Measurements from ENCODE around the gene CEP112. TPM values are rescaled to one million over a fixed set of nuclear protein-coding genes. Genes with fewer than 3 reads are reported as not detected.

The CEP112 gene
- total and polyA plus RNA-seq, 2 of the 8 experiments (the other 6 are each of a cell fraction or from before 2014, with no cell fraction given) = 0.62 to 3.1 TPM

DNA sequence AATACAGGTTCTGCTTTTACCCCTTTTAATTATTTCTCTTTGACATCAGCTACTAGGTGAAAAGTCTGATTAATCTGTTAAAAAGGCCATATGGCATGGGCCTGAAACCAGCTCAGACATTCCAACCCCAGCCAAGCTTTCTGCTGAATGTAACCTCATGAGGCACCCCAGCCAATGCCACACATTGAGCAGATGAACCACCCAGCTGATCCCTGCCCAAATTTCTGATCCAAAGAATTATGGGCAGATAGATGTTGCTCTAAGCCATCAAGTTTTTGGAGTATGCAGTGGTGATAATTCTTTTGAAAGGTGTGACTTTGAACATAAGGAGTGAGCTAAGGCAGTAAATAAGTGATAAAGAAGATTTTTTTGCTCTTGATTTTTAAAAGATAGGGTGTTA, 452.9 kb downstream of the CEP112 start:
- DNase-seq (ENCODE audit: low read depth in 1 of 2, low spot score in 2 of 2) = no peak
- no peaks in the 10 kb centered on the region for H3K79me2 ChIP-seq (ENCODE audit: control insufficient read depth in 1 of 2, insufficient read depth in 2 of 2, low read length in 2 of 2)
- H3K14ac ChIP-seq (ENCODE audit: insufficient read length) = no peak overlapping the region
- no peak overlapping the region for H2BK15ac ChIP-seq (ENCODE audit: low read length)
- no peak overlapping the region for H2BK12ac ChIP-seq (ENCODE audit: low read depth, low read length)
- no peak for FAIRE-seq
- no peak overlapping the region for H4K91ac ChIP-seq (replicated peaks; ENCODE audit: insufficient read length, low read length)
- H3K4me2 ChIP-seq (ENCODE audit: insufficient read depth in 1 of 2, low read depth in 2 of 2, low read length in 2 of 2) = no peak overlapping the region
- H3K23ac ChIP-seq (ENCODE audit: insufficient read length) = no peak overlapping the region
- H2BK5ac ChIP-seq (ENCODE audit: low read depth, low read length) = no peak overlapping the region
- H3K4me1 ChIP-seq (replicated peaks in 1 of 4; ENCODE audit: control insufficient read depth in 3 of 4, insufficient read depth in 4 of 4, low read length in 3 of 4) = peaks cover 0 to 6% (median 4%) of the 10 kb centered on the region in 4 experiments; a peak in 3 of 7 replicates
- no peak overlapping the region for H2AFZ ChIP-seq (ENCODE audit: low read length)
- ChIA-PET POLR2A (ENCODE audit: partially characterized antibody) (no interaction called here), CTCF (ENCODE audit: partially characterized antibody) (interaction anchor here (1.2 to 1.6 kb wide), 3 partner anchors 52 to 58 kb away, joined by 3 to 7 read pairs (median 4); no protein-coding TSS in a partner anchor)
- no peaks in the 10 kb centered on the region for H3K23me2 ChIP-seq (ENCODE audit: low read depth, low read length)
- H3K18ac ChIP-seq (ENCODE audit: extremely low read depth, low read length) = no peak overlapping the region
- no peaks in the 10 kb centered on the region for H3K79me1 ChIP-seq (ENCODE audit: low read depth, low read length)
- H2BK120ac ChIP-seq (replicated peaks; ENCODE audit: low read depth, low read length) = no peak overlapping the region
- no peak overlapping the region for H3K56ac ChIP-seq (replicated peaks; ENCODE audit: insufficient read length, low read depth, low read length)
- H3K27ac ChIP-seq (ENCODE audit: low read depth, low read length) = no peak overlapping the region
- no peak overlapping the region for H4K5ac ChIP-seq (ENCODE audit: insufficient read length, low read depth, low read length)
- H4K20me1 ChIP-seq (replicated peaks in 1 of 2; ENCODE audit: control insufficient read depth in 1 of 2, insufficient read depth in 2 of 2, low read length in 2 of 2) = no peaks in the 10 kb centered on the region
- no peak overlapping the region for H3K4me3 ChIP-seq (ENCODE audit: extremely low read depth in 1 of 4, insufficient read depth in 2 of 4, low read depth in 3 of 4, low read length in 4 of 4)
- no peaks in the 10 kb centered on the region for H3K9me3 ChIP-seq (ENCODE audit: insufficient read depth in 2 of 2, low read depth in 1 of 2, low read length in 1 of 2)
- H3K4ac ChIP-seq (replicated peaks; ENCODE audit: insufficient read length, low read depth, low read length) = no peak overlapping the region
- TF ChIP-seq PHF8 (conservative IDR thresholded peaks at IDR 0.05; ENCODE audit: low read depth, low read length) = no peak
- TF ChIP-seq MAFK (IDR thresholded peaks at IDR 0.05; ENCODE audit: low read depth, low read length) = no peak
- TF ChIP-seq JUN (IDR thresholded peaks at IDR 0.05; ENCODE audit: low read depth, low read length) = no peak
- TF ChIP-seq EZH2 (IDR thresholded peaks at IDR 0.05; ENCODE audit: low read depth, low read length, severe bottlenecking) = no peak
- TF ChIP-seq, protein P1, sequence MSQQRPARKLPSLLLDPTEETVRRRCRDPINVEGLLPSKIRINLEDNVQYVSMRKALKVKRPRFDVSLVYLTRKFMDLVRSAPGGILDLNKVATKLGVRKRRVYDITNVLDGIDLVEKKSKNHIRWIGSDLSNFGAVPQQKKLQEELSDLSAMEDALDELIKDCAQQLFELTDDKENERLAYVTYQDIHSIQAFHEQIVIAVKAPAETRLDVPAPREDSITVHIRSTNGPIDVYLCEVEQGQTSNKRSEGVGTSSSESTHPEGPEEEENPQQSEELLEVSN (IDR thresholded peaks at IDR 0.05) = no peak
- no peak for TF ChIP-seq ASH2L (IDR thresholded peaks at IDR 0.05; ENCODE audit: low read length)
- TF ChIP-seq BRCA1 (IDR thresholded peaks at IDR 0.05; ENCODE audit: low read depth, low read length) = no peak
- TF ChIP-seq BCL11A (IDR thresholded peaks at IDR 0.05; ENCODE audit: low read depth in 2 of 2, low read length in 2 of 2) = no peak
- TF ChIP-seq, protein P2, sequence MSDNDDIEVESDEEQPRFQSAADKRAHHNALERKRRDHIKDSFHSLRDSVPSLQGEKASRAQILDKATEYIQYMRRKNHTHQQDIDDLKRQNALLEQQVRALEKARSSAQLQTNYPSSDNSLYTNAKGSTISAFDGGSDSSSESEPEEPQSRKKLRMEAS (IDR thresholded peaks at IDR 0.05) = no peak
- no peak for TF ChIP-seq SAP30 (IDR thresholded peaks at IDR 0.05; ENCODE audit: insufficient read depth, insufficient replicate concordance, low read length)
- TF ChIP-seq CHD1 (IDR thresholded peaks at IDR 0.05; ENCODE audit: low read depth, low read length) = no peak
- H2BK20ac ChIP-seq (ENCODE audit: low read length) = no peak overlapping the region
- no peak overlapping the region for H2AK5ac ChIP-seq (ENCODE audit: low read depth, low read length)
- H3K27me3 ChIP-seq (replicated peaks in 1 of 4; ENCODE audit: control insufficient read depth in 3 of 4, extremely low read depth in 1 of 4, insufficient read depth in 3 of 4, low read length in 3 of 4) = no peaks in the 10 kb centered on the region
- H3K9ac ChIP-seq (replicated peaks in 1 of 4; ENCODE audit: extremely low read depth in 1 of 4, low read depth in 3 of 4, low read length in 3 of 4) = no peak overlapping the region
- no peaks in the 10 kb centered on the region for H3K36me3 ChIP-seq (ENCODE audit: control insufficient read depth in 2 of 4, insufficient read depth in 4 of 4, low read length in 3 of 4)
- H4K8ac ChIP-seq (ENCODE audit: extremely low read depth, insufficient read depth, low read length) = no peak overlapping the region

Measured in H1 (cell line).